Fibroblast of mammary gland (primary cell): ENCODE measurements around the gene TNS3.

Experiments used
- DNase-seq: peaks from one replicate; pipeline ENCODE4 v3.0.0-alpha.2; 2010; ENCODE audit warnings: low read depth
- H3K4me3 ChIP-seq: 2 replicates; pipeline ENCODE4 v1.5.1; 2011; ENCODE audit warnings: low read depth, mild to moderate bottlenecking, low read length, moderate library complexity; ENCODE audit not compliant: control insufficient read depth
- CTCF ChIP-seq: conservative IDR thresholded peaks from 2 replicates; pipeline ENCODE4 v1.5.1; 2011; ENCODE audit warnings: low read depth, low read length, inconsistent platforms; ENCODE audit not compliant: control insufficient read depth, insufficient read depth

TNS3 gene

GRCh38 chr7:47354071-47354470 is 227.8 kb downstream of the TNS3 start:
- H3K4me3 ChIP-seq = no peak overlapping the region
- no peak for TF ChIP-seq CTCF
- no peak for DNase-seq

GRCh38 chr7:47352394-47352968 is 229.4 kb downstream of the TNS3 start:
- no peak for TF ChIP-seq CTCF
- H3K4me3 ChIP-seq = no peak overlapping the region
- no peak for DNase-seq

DNA sequence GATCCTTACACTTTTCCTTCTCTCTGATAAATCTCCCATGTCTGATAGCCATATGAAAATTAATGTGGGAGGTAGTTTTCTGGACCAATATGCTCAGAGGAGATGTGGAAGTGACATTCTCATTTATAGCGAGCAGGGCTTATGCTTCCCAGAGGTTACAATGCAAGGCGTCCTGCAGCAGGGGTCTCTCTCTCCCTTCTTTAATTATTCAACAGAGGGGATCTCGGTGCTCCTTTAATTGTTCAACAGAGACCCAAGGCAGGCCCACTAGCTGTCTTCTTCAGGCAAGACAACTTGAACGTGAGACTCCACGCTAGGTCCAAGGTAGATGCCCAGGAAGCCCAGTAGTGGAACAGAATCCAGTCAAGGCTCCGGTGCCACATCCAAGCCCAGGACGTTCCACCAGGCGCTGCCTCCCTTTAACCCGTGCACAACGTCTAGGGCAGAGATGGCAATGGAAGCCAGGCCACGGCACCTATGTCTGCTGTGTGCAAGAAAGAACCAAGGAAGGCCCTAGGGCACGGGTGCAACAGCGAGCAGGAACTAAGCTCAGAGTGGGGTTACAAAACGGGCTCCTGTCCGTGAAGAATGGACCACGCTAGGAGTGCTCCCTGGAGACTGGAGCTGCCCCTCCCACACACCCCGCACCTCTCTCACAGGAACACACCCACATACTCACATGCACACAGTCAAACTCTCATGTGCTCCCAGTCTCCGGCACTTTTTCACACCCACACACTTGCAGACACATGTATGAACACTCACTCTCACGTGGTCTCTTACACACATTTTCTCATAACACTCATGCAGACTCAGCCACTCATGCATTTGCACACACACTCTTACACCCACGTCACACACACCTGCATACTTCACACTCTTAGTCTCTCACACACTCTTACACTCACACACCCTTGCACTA is 230.4 kb downstream of the TNS3 start:
- no peak overlapping the region for H3K4me3 ChIP-seq
- DNase-seq = no peak
- TF ChIP-seq CTCF = no peak

- TF ChIP-seq CTCF = no peak
- H3K4me3 ChIP-seq = no peak overlapping the region
- no peak for DNase-seq
These were observed 231.5 kb downstream of the TNS3 start for GRCh38 chr7:47350425-47350824.

DNA sequence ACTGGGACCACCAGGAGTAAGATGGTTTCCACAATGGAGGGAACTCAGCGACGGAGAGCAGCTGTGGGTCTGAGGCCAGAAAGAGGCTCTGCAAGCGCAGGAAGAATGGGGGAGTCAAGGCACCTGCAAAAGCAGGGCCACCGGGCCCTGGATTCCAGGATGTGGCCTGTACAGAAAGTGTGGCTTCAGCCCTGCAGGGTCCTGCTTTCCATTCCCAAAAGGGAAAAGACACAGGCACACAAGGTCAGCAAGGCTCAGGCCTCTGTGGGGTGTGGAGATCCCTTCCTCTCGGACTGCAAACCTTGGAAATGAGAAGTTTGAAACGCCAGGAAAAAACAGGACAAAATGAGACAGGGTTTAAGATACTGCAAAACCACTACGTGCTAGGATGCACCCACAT is 232.5 kb downstream of the TNS3 start:
- DNase-seq = no peak
- H3K4me3 ChIP-seq = no peak overlapping the region
- TF ChIP-seq CTCF = no peak

- no peak for DNase-seq
- TF ChIP-seq CTCF = no peak
- no peak overlapping the region for H3K4me3 ChIP-seq
These were observed 234.0 kb downstream of the TNS3 start for GRCh38 chr7:47347816-47348385.
